Heart left ventricle (tissue), 16 donors: ENCODE results near the gene CRIM1. TPM values are rescaled to one million over a fixed set of nuclear protein-coding genes. Genes with fewer than 3 reads are reported as not detected.

Experiments
- ATAC-seq, 4 donors: fragments of 200-7000 bp; cut with Tn5 transposase; one replicate each; pipeline ENCODE4 v1.9.1; 2020 to 2022; ENCODE audit warnings: moderate library complexity in 4 of 4, mild to moderate bottlenecking in 3 of 4, moderate number of reproducible peaks in 1 of 4
- DNase-seq, 5 donors: peaks; one replicate each; pipeline ENCODE4 v3.0.0-alpha.2; 2020
- H3K27ac ChIP-seq, 12 donors: fragments of 200-600 bp; sonication (generic) in 4 of 12; one replicate each; pipeline versions ENCODE4 v1.5.0 to v1.8.0; 2016 to 2022; ENCODE audit warnings: mild to moderate bottlenecking in 2 of 12
- H3K27me3 ChIP-seq, 9 donors: fragments of 200-600 bp; sonication (generic) in 2 of 9; one replicate each; pipeline versions ENCODE4 v1.5.1 to v1.8.0; 2016 to 2022; ENCODE audit warnings: mild to moderate bottlenecking in 3 of 9
- H3K36me3 ChIP-seq, 9 donors: fragments of 200-600 bp; sonication (generic) in 2 of 9; one replicate each; pipeline versions ENCODE4 v1.5.0 to v1.8.0; 2018 to 2022; ENCODE audit warnings: mild to moderate bottlenecking in 2 of 9
- H3K4me1 ChIP-seq, 12 donors: fragments of 200-600 bp; sonication (generic) in 4 of 12; one replicate each; pipeline versions ENCODE4 v1.5.0 to v1.8.0; 2016 to 2022; ENCODE audit warnings: mild to moderate bottlenecking in 3 of 12
- H3K4me3 ChIP-seq, 12 donors: fragments of 200-600 bp; sonication (generic) in 4 of 12; one replicate each; pipeline versions ENCODE4 v1.5.0 to v1.8.0; 2017 to 2022; ENCODE audit warnings: mild to moderate bottlenecking in 9 of 12, moderate library complexity in 4 of 12
- H3K9me3 ChIP-seq, 12 donors: fragments of 200-600 bp; sonication (generic) in 4 of 12; one replicate each; pipeline versions ENCODE4 v1.5.0 to v1.8.0; 2016 to 2022; ENCODE audit warnings: mild to moderate bottlenecking in 1 of 12
- CTCF ChIP-seq, 12 donors: fragments of 200-600 bp; sonication (generic) in 4 of 12; IDR thresholded peaks; one replicate each; pipeline versions ENCODE4 v1.5.0 to v1.8.0; 2018 to 2022; ENCODE audit warnings: antibody characterized with exemption in 12 of 12, mild to moderate bottlenecking in 5 of 12
- POLR2A ChIP-seq, 2 donors: fragments of 450-650 bp; IDR thresholded peaks; one replicate each; pipeline ENCODE4 v1.6.1; 2017; ENCODE audit warnings: antibody characterized with exemption in 2 of 2, mild to moderate bottlenecking in 2 of 2, moderate library complexity in 2 of 2
- WGBS, 4 donors: extraction: QIAGEN DNeasy Blood & Tissue Kit in 2 of 4; methylation state at CpG; one replicate each; pipeline versions ENCODE4 v1.1.5 to v1.1.7; 2013 to 2018; 5-methylcytosine and 5-hydroxymethylcytosine counted together
- intact Hi-C, 10 donors: fragments of 100-400 bp; cut with DNase I; formaldehyde crosslinking; loops; one replicate each; pipeline versions ENCODE4 v1.11.1 to v1.14.2; 2022
- polyA plus RNA-seq, 2 donors: library from polyadenylated mRNA; stranded (reverse); fragments of 200-250 nt; gene quantifications; one replicate each; pipeline ENCODE4 v1.2.3, GENCODE V29; 2013
- total RNA-seq, 9 donors: library from RNA; depleted of rRNA in 2 of 9; stranded (reverse); fragments of >200 nt in 2 of 9; fragmentation: NEBNext Ultra II Directional in 3 of 9; extraction: Animal tissue kit (Norgen Biotek cat#: 25700) in 3 of 9; gene quantifications; one replicate each; pipeline versions ENCODE4 v1.1.0 to v1.2.4, GENCODE V29; 2016 to 2023
- donor health status: ischemic (EF 13 %, LVEDD 7.1; RV severe dilation, severe dysfunction).
- donor health status: healthy with polysubstance abuse.
- donor health status: DM: no; HTN: yes; CAD: no.
- donor health status: DM: no; HTN: no; CAD: no.
- donor health status: ischemic (EF 25% LVEDD 6.9; RV normal size, moderate dysfunction).
- donor health status: ischemic (EF 25% LVEDD 5.7; RV mildly dilated, moderate dysfunction).
- donor health status: healthy.
- donor health status: DM: yes; HTN: yes; CAD: no.
- donor health status: ischemic (EF 35%, LVEDD 5.7; RV mildly dilated, moderate dysfunction).
- donor health status: nonischemic (EF 11% LVEDD 7.7; RV severe dilation, severe dysfunction).
- donor health status: DM: yes; HTN: yes; CAD: no.
- donor health status: PGD.
- donor health status: ischemic (EF 29% LVEDD 5.4; RV normal size, mild dysfunction).
- donor health status: nonischemic (EF 23%, LVEDD 6.1; RV moderate dilation, normal function).

CRIM1 gene
- total and polyA plus RNA-seq, 11 donors: 14.7 to 120 (median 81.8) TPM

- ATAC-seq: no peak
- H3K27ac ChIP-seq: no peak overlapping the region
- no peaks in the 10 kb centered on the region for H3K36me3 ChIP-seq
- H3K4me3 ChIP-seq: no peak overlapping the region
- no peak for DNase-seq
- H3K27me3 ChIP-seq: peaks cover 0 to 14% (median 0%) of the 10 kb centered on the region in 9 donors
- peak; percentile 42 to 76 (median 66) for TF ChIP-seq CTCF (IDR thresholded peaks at IDR 0.05)
- no peak for TF ChIP-seq POLR2A (IDR thresholded peaks at IDR 0.05)
- H3K4me1 ChIP-seq: peaks cover 0 to 28% (median 12%) of the 10 kb centered on the region in 12 donors
- no peaks in the 10 kb centered on the region for H3K9me3 ChIP-seq
- WGBS, 4 donors: 25 to 31% (median 30%) methylated on average over 10 of the region's 10 CpGs
- intact Hi-C loops: loop anchor here (1.0 to 10.0 kb wide), 12 partner anchors 107 to 435 kb away; no protein-coding TSS in a partner anchor
These were observed 3.7 kb upstream of the CRIM1 start for GRCh38 chr2:36351736-36352349.

GRCh38 chr2:36352701-36353100 lies 2.9 kb upstream of the CRIM1 start:
- TF ChIP-seq CTCF (IDR thresholded peaks at IDR 0.05) (no peak), POLR2A (IDR thresholded peaks at IDR 0.05) (no peak)
- no peaks in the 10 kb centered on the region for H3K9me3 ChIP-seq
- ATAC-seq (no peak), DNase-seq (no peak)
- 49 to 67% (median 57%) methylated on average over 3 of the region's 3 CpGs for WGBS, 4 donors
- H3K4me1 ChIP-seq: peaks cover 0 to 30% (median 12%) of the 10 kb centered on the region in 12 donors
- no peak overlapping the region for H3K4me3 ChIP-seq
- H3K27ac ChIP-seq: peak overlapping the region in 2 of 12 donors; percentile 18 to 19
- H3K36me3 ChIP-seq: no peaks in the 10 kb centered on the region
- intact Hi-C loops: loop anchor here (1.0 to 10.0 kb wide), 12 partner anchors 106 to 435 kb away; no protein-coding TSS in a partner anchor
- peaks cover 0 to 16% (median 0%) of the 10 kb centered on the region in 9 donors for H3K27me3 ChIP-seq

GRCh38 chr2:36354811-36355150 lies 797 bp upstream of the CRIM1 start:
- Histone ChIP-seq H3K27ac (peak overlapping the region in 11 of 12 donors; percentile 85 to 97 (median 94)), H3K4me3 (peak overlapping the region; percentile 63 to 95 (median 85)), H3K36me3 (no peaks in the 10 kb centered on the region), H3K9me3 (no peaks in the 10 kb centered on the region), H3K4me1 (peaks cover 0 to 48% (median 28%) of the 10 kb centered on the region in 12 donors), H3K27me3 (peaks cover 0 to 20% (median 0%) of the 10 kb centered on the region in 9 donors)
- TF ChIP-seq CTCF (IDR thresholded peaks at IDR 0.05) (no peak), POLR2A (IDR thresholded peaks at IDR 0.05) (no peak)
- no peak for DNase-seq
- WGBS, 4 donors: 26 to 33% (median 28%) methylated on average over 11 of the region's 11 CpGs
- intact Hi-C loops: loop anchor here (1.0 to 10.0 kb wide), 11 partner anchors 53 to 433 kb away; no protein-coding TSS in a partner anchor
- ATAC-seq: no peak

GRCh38 chr2:36355890-36356297 lies 316 bp downstream of the CRIM1 start:
- Histone ChIP-seq H3K27ac (peak overlapping the region; percentile 80 to 97 (median 94)), H3K27me3 (peaks cover 0 to 20% (median 0%) of the 10 kb centered on the region in 9 donors), H3K36me3 (no peaks in the 10 kb centered on the region), H3K4me1 (peaks cover 0 to 58% (median 37%) of the 10 kb centered on the region in 12 donors), H3K4me3 (peak overlapping the region; percentile 63 to 95 (median 85)), H3K9me3 (no peaks in the 10 kb centered on the region)
- no peak for TF ChIP-seq CTCF (IDR thresholded peaks at IDR 0.05)
- no peak for TF ChIP-seq POLR2A (IDR thresholded peaks at IDR 0.05)
- ATAC-seq (peak in 2 of 4 donors; percentile 16 to 20), DNase-seq (no peak)
- intact Hi-C loops: loop anchor here (1.0 to 10.0 kb wide), 12 partner anchors 51 to 429 kb away; no protein-coding TSS in a partner anchor
- 0% methylated on average over 2 to 54 of the region's 55 CpGs for WGBS, 4 donors
